Measurements from ENCODE around the gene ZNF536.

The ZNF536 gene

DNA sequence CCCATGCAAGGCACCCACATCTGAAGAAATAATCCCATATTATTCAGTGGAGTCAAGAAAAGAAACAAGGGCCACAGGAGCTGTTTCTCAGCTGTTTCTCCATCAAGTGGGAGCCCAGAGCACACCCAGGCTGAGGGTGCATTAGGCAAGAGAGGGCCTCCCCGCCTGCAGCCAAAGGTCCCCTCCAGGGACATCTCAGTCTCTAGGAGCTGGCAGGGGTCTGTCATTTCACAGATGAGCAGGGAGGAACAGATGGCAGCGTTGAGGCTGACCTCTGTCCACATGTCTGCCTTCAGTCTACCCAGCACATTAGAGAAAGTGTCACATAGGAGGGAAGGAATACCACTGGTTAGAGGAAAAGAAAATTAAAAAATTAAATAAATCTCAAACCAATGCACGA lies 157.7 kb downstream of the ZNF536 start:
- DNase-seq (ENCODE audit: low spot score): no peak

DNA sequence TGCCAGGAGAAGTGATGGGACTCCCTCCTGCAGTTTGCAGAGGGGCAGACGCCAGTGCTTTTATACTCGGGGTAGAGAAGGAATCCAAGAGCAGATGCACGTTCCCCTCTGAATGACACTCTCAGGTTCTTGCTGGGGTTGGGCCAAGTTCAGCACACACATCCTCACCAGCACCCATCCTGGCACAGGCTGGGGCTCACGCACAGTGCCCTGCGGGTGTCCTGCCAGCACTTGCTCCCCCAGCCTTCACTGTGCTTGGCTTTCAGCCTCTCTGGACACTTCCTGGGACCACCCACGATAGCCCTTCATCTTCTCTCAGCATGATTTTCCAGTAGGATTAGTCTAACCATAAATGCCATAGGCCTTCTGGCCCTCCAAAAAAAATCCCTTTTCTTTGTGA lies 158.6 kb downstream of the ZNF536 start:
- DNase-seq (ENCODE audit: low spot score): no peak

DNA sequence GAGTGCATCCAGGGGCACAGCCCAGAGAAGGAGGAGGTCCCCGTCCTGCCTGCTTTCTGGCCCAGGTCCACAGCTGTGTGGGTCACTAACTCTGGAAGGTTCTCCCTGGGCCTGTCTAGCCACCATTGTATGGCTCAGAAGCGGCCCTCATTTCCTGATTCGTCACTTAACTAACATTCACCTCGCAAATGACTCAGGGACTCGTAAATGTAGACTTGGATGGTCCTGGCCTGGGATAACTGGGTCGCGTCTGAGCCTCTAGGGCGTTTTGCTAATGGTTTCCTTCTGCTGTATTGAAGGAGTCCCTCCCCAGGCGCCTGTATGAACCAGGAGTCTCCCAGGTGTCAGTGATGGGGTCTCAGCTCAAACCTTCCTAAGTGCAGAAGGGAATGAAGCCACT lies 162.8 kb downstream of the ZNF536 start:
- no peak for DNase-seq (ENCODE audit: low spot score)

DNA sequence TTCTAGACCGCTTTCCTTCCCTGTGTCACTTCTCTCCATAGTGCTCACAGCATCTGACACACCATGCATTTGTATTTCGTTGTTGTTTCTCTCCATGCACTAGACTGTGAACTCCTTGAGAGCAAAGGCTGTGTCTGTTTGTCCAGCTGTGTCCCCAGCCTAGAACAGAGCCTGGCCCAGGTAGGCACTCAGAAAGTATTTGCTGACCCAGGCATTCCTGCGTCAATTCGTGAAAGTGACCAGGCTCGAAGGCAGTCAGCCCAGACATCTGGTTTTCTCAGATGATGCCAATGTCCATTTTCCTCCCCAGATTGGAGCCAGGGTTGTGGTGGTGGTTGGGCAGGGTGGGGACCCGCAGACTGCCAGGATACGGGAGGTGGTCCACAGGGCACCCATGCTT lies 164.8 kb downstream of the ZNF536 start:
- DNase-seq (ENCODE audit: low spot score): no peak

DNA sequence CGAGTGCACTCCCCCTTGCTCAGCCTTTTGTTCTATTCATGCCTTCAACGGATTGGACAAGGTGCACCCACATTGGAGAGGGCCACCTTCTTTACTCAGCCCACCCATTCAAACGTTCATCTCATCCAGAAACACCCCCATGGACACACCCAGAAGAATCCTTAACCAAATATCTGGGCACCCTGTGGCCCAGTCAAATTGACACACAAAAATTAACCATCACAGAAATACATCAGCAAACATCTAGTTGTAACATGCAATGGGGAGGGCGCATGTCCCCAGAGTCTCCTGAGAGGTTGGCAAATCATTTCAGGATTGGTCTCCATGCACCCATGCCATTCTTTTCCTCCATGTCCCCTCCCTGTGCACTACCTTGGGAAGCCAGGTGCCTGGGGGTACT lies 167.1 kb downstream of the ZNF536 start:
- no peak for DNase-seq (ENCODE audit: low spot score)

DNA sequence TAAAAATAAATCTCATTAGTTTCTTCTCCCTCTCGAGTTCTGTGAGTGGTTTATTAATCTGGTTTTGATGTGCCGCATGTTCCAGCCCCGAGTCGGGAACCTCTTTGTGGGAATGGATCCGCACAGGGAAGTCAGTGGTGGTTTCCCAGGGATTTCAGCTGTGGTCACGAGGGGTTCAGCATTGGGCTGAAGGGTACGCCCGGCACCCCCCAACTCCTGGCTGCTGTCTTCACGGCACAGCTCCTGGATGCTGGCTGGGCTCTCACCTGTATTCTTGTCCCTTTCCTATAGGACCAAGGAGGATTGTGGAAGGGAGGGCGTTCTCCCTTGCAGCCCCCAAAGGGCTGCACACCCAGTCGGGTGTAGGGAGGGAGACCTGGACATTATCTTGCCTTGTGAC lies 167.8 kb downstream of the ZNF536 start:
- DNase-seq (ENCODE audit: low spot score): no peak

DNA sequence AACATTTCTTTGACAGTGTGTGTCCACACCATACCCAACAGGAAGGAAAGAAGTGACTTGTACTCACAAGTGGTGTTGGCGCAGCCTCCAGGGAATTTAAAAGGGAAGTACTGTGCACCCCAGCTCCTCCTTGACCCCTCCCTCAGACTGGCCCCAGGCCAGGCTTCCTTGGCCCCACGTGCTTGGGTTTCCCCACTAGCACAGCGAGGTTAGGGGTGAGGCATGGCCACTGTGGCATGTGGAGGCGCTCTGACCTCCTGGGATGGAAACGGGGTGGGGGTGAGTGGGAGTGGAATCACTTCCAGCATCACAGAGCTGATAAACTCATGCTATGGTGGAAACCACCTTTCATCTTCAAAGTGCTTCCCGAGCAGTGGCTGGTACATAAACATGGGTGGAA lies 168.6 kb downstream of the ZNF536 start:
- DNase-seq (ENCODE audit: low spot score): no peak

DNA sequence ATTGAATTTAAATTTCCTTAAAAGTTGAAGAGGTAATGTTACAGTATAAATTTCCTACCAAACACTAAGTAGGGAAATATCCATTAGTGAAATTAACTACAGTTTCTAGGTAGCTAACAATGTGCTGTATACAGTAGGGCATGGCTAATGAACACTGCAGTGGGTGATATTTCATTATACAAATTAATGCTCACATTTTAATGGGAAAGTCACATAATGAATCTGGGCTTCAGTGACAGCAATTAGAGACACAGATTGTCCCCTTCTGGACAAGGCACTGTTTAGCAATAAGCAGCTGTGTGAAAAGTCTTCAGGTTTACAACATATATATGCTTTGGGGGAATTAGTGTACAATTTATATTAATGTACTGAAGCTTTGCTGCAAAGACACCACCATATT lies 169.4 kb downstream of the ZNF536 start:
- no peak for DNase-seq (ENCODE audit: low spot score)

DNA sequence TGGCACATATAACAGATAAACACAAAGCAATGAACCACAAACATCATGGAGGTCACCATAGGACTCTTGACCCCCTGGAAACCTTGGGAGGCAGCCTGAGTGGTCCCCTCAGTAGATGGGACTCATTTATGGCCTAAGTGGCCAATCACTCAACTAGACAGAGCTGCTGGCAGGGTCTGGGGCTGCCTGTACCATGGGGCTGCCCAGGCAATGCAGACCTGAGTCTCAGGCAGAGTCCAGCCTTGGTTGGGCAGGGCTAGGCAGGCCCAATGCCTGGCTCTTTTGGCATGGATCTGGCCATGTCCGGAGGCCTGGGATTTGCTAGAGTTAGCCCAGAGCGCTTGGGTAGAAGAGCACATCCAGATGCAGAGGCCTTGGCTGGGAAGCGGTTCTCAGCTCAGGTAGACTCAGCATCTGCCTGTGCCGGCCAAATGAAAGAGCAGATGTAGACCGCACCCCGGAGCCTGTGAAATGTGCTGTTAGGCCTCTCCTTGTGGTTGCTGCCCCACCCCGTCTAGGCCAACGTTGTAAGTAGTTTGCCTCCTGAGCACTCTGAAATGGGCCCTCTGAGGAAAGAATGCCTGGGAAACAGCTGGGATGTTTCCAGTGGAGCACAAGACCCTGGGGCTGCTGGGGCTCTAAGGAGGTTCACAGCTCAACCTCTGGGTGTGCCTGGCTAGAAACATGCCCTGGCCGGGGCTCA lies 171.2 kb downstream of the ZNF536 start:
- no peak for DNase-seq (ENCODE audit: low spot score)

DNA sequence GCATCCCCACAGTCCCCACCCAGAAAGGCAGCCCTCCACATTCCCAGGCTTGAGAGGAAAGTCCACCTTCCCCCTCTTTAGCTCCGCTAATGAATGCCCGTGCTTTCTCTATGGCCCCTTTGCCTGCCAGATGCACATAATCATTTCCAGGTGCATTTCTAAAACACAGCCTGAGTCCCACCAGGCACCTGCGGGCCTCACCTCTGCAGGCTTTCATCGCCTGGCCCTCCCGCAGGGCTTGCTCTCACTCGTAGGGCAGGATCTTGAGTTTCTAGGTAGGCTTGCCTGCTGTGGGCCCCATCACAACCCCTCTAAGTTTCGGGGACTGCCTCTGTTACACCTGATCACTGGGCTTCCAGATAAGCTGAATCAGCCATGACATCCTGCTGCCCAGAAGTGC lies 173.6 kb downstream of the ZNF536 start:
- no peak for DNase-seq (ENCODE audit: low spot score)

DNA sequence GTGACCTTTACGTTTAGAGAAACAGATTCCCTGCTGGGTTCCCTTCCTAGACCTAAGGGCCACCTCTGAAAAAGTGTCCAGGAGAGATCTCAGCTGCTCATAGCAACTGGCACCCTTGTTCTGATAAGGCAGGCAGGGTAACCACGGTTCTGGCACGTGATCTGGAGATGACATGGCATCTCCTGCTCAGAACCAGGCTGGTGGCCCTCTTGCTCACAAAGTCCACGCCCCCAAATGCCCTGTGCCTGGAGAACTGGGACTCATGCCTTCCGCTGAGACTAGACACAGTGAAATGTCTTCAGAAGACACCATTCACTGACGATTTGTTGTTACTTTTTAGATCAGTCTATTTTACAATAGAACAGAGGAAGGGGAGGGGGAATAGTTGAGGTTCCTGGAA lies 174.1 kb downstream of the ZNF536 start:
- DNase-seq (ENCODE audit: low spot score): no peak

DNA sequence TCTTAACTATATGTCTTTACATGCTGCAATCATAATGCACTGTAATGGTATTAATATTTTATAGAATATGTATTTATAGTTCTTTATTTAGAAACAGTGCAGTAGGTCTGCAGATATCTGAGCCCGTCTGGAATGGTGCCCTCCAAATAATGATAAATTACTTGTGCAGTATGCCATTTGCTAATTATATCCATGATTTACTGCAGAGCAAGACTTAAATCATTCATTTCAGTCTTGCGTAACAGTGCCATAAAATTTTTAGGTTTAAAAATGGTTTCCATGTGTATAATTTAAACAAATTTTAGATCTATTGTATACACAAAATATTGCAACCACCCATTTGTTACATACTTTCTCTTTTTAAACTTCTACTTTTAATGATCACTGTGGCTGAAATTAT lies 175.1 kb downstream of the ZNF536 start:
- no peak for DNase-seq (ENCODE audit: low spot score)

DNA sequence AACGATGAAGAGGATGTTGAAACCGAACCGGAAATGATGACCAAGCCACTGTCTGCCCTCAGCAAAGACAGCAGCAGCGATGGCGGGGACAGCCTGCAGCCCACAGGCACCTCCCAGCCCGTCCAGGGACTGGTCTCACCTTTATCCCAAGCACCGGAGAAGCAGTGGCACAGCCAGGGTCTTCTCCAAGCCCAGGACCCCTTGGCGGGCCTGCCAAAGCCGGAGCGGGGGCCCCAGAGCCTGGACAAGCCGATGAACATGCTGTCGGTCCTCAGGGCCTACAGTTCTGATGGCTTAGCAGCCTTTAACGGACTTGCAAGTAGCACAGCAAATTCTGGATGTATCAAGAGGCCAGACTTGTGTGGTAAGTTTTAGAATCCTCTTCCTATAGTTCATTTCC lies 177.0 kb downstream of the ZNF536 start:
- no peak for DNase-seq (ENCODE audit: low spot score)

DNA sequence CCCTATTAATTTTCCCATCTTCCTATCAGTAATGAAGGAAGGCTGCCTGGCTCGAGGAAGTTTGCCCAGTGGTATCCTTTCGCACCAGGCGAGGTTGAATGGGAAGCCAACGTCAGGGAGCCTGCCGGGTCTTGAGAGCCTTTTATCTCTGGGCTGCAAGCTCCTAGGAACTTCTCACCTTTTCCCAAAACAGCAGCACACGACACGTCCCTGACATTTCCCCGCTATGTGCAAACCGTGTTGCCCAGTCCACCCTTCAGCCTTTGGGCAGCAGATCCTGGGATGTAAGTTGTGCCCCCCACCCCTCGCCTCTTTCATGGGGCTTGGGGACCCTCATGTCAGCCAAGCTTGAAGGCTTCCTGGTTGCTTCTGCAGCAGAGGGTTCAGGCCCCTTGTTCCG lies 179.1 kb downstream of the ZNF536 start:
- no peak for DNase-seq (ENCODE audit: low spot score)

DNA sequence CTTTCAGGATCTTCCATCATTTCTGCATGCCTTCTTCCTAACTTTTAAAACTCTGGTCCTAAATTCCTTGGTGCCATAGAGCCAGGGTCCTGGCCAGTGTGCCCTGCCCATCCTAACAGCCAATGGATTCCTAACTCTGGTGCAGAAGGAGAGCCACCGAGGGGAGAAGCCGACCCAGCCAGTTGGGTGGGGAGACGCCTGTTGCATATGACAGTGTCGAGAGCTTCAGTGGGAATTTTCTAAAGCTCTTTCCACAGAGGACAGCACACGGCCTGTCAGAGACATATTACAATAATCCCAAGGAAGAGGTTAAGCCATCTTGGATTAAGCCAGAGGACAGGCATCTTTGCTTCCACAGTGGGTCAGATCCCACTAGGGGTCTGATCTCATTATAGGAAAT lies 180.4 kb downstream of the ZNF536 start:
- no peak for DNase-seq (ENCODE audit: low spot score)

DNA sequence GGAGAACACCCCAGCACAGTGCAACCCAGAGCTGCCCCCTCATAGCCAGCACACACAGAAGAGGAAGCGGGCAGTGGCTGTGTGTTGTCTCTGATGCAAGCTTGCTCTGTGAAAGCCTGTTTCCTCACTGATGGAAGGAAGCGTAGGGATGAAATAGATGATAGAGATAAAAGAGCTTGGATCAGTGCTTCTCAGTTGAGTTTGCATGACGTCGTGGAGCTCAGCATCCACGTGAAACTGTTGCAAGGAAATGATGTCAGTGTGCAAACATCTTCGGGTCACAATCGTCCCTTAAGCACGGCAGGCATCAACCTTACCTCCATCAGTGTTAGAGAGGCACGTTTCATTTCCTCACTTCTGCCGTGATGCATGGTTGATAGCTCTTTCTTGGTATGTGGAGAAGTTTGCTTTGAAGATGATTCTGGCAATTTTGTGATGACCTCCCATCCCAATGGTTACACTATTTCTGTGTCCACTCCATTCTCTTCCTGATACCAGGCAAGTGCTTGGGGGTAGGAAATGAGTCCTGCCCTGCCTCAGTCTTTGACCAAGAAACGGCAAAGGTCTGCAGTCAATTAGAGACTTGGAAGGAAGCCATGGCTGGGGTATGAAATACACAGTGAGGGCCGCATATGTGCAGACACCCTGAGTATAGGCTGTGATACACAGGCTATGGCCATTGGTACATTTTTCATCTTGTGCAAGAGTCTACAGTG lies 183.0 kb downstream of the ZNF536 start:
- no peak for DNase-seq (ENCODE audit: low spot score)

DNA sequence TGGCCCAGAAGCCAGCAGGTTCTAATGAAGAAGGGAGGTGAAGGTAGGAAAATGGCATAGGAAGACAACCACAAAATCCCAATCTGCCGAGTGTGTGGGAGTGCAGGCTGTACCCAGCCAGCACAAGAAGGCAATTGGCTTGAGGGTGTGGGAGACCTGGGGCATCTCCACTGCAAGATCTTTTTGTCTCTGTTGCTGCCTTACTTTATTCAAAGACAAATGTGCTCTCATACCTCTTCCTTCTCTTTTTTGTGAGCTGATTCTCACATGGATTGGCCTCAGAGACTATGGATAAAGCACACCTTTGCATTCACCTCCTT lies 183.6 kb downstream of the ZNF536 start:
- DNase-seq (ENCODE audit: low spot score): no peak

DNA sequence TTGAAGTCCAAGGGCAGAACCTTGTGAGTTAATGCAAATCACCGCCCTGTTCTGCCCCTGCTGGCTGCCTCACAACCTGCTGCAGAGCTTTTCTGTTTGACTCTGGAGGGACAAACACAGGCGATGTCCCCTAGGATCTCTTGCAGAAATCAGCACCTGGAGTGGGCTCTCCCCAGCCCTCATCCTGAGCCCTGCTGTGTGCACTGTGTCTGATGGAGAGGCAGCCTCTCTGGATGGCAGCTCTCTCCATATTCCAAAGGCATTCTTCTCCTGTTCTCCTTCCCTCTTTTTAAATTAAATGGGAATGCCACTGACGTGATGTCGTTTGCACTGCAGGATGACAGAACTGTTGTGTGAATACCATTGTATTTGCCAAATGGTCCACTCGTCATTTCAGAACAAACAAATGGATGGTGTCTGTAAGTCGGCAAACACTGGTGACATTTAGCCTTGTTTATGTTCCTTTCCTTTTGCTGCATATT lies 184.1 kb downstream of the ZNF536 start:
- DNase-seq (ENCODE audit: low spot score): peak; percentile 86

DNA sequence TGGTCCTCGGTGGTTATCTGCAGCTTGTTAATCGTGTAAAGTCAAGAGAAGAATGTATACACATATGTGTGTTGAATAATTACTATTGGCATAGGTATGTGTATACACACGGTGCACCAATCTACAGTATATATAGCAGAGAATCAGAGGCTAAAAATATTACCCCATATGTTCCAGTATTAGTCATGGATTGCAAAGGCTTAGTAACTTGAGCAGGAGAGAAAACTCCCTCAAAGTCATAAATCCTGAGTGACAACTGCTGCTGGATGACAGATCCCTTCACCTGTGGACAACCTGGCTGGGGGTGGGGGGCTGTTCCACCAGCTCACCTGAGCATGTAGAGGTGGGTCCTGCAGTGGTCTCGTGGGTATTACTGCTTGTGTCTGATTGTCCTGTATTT lies 185.0 kb downstream of the ZNF536 start:
- no peak for DNase-seq (ENCODE audit: low spot score)

DNA sequence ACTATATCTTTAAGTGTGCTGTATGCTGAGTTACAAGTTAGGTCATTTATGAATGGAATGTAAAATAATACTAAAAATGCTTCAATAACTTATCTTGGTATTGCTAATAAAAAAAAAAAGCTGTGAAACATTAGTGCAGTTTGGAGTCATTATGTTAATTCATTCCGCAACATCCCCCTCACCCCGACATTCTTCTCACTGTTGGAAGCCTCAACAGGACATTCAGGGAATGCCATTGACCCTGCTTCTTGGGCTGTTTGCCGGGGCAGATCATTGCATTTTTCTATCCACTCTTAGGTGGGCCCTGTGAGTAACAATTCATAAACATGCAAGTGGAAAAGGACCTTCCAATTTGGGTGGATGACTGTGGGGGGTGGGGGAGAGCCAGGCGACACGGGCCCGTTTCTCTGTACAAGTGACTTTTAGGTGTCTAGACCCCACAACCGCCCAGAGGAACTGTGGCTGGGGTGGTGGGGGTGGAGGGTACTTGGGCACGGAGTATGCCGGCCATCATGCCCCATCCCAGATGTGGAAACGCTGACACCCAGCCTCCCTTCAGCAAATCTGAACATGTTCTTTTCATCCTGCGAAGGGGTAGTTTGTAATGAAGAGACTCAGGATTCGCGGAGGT lies 185.9 kb downstream of the ZNF536 start:
- DNase-seq (ENCODE audit: low spot score): no peak

DNA sequence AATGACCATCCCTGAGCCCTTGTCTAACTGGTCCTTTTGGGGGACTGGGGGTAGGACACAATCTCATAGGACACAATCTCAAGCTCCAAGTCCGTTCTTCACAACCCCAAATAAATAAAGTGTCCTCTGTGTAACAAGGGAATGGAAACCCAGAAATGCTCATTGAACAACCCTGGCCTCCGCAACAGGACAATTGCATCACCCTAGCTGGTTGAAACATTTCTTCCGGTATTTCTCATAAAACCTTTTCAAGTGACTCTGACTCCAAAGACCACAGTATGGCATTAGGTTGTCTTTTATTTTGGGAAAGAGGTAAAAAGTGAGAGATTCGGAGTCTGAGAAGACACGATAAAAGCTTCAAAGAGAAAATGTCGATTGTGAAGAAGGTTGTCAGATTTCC lies 186.6 kb downstream of the ZNF536 start:
- DNase-seq (ENCODE audit: low spot score): no peak

DNA sequence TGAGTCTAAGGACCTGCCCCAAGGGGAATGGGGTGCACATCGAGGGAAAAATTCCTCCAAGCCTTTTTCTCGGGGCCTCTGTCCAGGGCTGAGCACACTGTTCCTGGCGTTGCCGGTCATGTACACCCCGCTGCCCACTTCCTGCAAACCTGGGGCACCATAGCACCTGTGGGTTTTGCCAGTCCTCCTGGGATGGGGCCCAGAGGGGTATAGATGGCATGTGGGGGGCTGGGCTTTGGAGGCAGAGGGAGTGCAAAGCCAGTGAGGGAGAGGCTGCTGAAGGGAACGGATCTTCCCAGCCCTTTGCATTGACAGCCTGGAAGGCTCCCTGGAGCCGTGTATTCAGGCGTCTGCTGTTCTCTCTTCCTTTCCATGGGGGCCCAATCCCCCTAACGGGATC lies 187.3 kb downstream of the ZNF536 start:
- no peak for DNase-seq (ENCODE audit: low spot score)

DNA sequence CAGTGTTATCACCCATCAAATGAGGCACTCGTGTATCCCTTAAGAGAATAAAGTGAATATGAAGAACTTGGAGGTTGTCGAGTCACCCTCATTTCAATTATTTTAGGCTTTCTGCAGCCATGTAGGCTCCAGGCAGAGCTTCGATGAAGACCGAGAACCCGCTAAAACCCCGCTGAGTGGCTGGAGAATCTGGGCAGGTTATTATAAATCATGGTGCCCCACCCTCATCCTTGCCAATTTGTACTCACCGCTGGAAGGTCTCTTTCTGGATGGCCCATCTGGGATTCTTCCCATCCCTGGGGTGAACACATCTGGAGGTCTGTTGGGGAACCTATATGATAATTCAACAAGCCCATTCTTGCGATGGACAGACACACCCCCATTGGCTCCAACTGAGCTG lies 190.8 kb downstream of the ZNF536 start:
- DNase-seq (ENCODE audit: low spot score): no peak

DNA sequence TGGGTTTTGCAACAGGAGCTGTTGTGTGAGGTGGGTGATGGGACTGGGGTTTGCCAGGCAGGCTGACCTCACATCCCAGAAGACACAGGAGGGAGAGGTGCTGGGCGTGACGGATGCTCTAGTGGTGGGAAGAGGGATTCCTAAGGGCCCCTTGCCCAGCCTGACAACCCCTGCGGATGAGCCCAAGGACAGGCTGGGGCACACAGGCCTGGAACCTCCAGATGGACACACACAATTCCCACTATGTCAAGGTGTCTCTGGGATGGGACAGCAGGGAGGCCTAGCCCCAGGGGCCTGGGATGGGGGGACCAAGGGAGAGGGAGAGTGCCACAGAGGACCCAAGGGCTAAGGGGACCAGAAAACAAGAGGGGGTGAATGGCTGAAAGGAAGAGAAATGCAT lies 191.5 kb downstream of the ZNF536 start:
- DNase-seq (ENCODE audit: low spot score): no peak

Measured in putamen (tissue), 1 donor.